Measurements from ENCODE around the gene ADPRS.

DNA sequence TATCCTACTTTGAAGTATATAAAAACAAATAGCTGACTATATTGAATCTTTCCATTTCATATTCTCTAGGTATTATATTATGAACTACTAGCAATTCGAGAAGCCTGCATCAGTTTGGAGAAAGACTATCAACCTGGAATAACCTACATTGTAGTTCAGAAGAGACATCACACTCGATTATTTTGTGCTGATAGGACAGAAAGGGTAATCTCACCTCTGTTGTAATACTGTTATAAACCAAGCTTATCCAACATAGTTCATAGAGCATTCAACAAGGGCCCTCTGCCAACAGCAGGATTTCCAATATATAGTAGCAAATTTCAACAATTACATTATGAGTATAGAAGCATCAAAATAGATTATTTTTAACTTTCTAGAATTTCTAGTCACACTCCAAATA, 48.5 kb upstream of the ADPRS start:
- TF ChIP-seq, protein P1, sequence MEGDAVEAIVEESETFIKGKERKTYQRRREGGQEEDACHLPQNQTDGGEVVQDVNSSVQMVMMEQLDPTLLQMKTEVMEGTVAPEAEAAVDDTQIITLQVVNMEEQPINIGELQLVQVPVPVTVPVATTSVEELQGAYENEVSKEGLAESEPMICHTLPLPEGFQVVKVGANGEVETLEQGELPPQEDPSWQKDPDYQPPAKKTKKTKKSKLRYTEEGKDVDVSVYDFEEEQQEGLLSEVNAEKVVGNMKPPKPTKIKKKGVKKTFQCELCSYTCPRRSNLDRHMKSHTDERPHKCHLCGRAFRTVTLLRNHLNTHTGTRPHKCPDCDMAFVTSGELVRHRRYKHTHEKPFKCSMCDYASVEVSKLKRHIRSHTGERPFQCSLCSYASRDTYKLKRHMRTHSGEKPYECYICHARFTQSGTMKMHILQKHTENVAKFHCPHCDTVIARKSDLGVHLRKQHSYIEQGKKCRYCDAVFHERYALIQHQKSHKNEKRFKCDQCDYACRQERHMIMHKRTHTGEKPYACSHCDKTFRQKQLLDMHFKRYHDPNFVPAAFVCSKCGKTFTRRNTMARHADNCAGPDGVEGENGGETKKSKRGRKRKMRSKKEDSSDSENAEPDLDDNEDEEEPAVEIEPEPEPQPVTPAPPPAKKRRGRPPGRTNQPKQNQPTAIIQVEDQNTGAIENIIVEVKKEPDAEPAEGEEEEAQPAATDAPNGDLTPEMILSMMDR (IDR thresholded peaks at IDR 0.05) = no peak
- TF ChIP-seq POLR2A (IDR thresholded peaks at IDR 0.05) (no peak), EP300 (IDR thresholded peaks at IDR 0.05) (no peak), POLR2AphosphoS5 (IDR thresholded peaks at IDR 0.05) (no peak)
